ENCODE measurements around the gene ADGRG6.

ADGRG6 gene

GRCh38 chr6:142289687-142290086 lies 12.1 kb upstream of the ADGRG6 start:
- H3K4me3 ChIP-seq (replicated peaks; ENCODE audit: low read depth, low read length): no peak overlapping the region
- no peak for DNase-seq (ENCODE audit: low read depth)
- TF ChIP-seq, protein P1, sequence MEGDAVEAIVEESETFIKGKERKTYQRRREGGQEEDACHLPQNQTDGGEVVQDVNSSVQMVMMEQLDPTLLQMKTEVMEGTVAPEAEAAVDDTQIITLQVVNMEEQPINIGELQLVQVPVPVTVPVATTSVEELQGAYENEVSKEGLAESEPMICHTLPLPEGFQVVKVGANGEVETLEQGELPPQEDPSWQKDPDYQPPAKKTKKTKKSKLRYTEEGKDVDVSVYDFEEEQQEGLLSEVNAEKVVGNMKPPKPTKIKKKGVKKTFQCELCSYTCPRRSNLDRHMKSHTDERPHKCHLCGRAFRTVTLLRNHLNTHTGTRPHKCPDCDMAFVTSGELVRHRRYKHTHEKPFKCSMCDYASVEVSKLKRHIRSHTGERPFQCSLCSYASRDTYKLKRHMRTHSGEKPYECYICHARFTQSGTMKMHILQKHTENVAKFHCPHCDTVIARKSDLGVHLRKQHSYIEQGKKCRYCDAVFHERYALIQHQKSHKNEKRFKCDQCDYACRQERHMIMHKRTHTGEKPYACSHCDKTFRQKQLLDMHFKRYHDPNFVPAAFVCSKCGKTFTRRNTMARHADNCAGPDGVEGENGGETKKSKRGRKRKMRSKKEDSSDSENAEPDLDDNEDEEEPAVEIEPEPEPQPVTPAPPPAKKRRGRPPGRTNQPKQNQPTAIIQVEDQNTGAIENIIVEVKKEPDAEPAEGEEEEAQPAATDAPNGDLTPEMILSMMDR (IDR thresholded peaks at IDR 0.05; ENCODE audit: low read length, missing control alignments): no peak

- TF ChIP-seq, protein P1 (IDR thresholded peaks at IDR 0.05; ENCODE audit: low read length, missing control alignments): no peak
- DNase-seq (ENCODE audit: low read depth): no peak
- H3K4me3 ChIP-seq (replicated peaks; ENCODE audit: low read depth, low read length): no peak overlapping the region
Measured at GRCh38 chr6:142290851-142291250, 11.0 kb upstream of the ADGRG6 start.

GRCh38 chr6:142291512-142291911 lies 10.3 kb upstream of the ADGRG6 start:
- TF ChIP-seq, protein P1 (IDR thresholded peaks at IDR 0.05; ENCODE audit: low read length, missing control alignments): no peak
- DNase-seq (ENCODE audit: low read depth): no peak
- no peak overlapping the region for H3K4me3 ChIP-seq (replicated peaks; ENCODE audit: low read depth, low read length)

DNA sequence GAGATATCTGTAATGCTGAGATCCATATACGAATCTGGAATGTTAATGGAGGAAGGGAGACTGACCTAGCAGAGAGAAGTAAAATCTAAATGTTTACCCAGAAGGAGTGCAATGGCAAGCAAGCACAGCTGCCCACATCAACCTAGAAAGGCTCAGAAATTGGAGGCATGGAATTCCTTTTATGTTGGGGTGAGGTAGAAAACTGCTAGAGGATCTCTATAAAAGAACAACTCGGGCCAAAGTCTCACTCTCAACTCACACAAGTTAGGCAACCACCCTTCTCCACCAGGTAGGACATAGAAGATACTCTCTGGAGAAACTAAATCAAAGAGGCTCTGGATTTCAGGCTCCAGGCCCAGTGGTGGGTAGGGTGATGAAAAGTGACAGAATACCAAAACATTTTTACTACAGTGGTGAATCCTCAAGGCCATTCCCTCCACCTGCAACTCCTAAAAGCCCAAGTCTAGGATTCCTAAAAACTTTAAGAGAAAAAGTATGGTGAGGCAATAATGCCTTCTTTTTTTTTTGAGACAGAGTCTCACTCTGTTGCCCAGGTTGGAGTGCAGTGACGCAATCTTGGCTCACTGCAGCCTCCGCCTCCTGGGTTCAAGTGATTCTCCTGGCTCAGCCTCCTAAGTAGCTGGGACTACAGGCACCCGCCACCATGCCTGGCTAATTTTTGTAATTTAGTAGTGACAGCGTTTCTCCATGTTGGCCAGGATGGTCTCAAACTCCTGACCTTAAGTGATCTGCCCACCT lies 9.5 kb upstream of the ADGRG6 start:
- DNase-seq (ENCODE audit: low read depth): no peak
- TF ChIP-seq, protein P1 (IDR thresholded peaks at IDR 0.05; ENCODE audit: low read length, missing control alignments): no peak
- no peak overlapping the region for H3K4me3 ChIP-seq (replicated peaks; ENCODE audit: low read depth, low read length)

- TF ChIP-seq, protein P1 (IDR thresholded peaks at IDR 0.05; ENCODE audit: low read length, missing control alignments): no peak
- no peak for DNase-seq (ENCODE audit: low read depth)
- H3K4me3 ChIP-seq (replicated peaks; ENCODE audit: low read depth, low read length): no peak overlapping the region
Measured at GRCh38 chr6:142293121-142293520, 8.7 kb upstream of the ADGRG6 start.

GRCh38 chr6:142294679-142295078 lies 7.1 kb upstream of the ADGRG6 start:
- no peak for DNase-seq (ENCODE audit: low read depth)
- H3K4me3 ChIP-seq (replicated peaks; ENCODE audit: low read depth, low read length): no peak overlapping the region
- TF ChIP-seq, protein P1 (IDR thresholded peaks at IDR 0.05; ENCODE audit: low read length, missing control alignments): no peak

Measured in fibroblast of pulmonary artery (primary cell).